ENCODE results near the gene OLFML2A.

The OLFML2A gene

DNA sequence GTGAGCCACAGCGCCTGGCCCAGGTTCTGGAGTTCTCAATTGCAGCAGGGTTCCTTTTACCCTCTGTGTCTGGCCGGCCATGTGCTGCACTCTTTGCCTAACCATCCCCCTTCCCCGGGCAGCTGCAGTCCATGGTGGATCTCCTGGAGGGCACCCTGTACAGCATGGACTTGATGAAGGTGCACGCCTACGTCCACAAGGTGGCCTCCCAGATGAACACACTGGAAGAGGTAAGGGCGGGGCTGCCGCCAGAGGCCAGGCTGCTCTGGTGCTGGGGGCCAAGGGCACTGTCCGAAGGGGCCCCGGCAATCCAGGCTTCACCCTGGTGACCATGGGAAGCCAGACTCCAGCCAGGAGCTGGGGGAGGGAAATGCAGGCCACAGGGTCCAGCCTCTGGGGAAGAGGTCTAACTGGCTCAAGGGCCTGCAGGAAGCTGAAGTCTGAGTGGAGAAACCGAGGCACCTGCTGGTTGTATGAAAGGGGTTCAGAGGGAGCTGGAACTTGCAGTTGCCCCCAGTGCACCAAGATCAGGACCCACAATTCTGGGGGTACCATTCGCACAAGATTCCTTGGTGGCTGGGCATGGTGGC is 18.1 kb downstream of the OLFML2A start:
- FAIRE-seq (no peak), DNase-seq (ENCODE audit: low spot score) (no peak)

DNA sequence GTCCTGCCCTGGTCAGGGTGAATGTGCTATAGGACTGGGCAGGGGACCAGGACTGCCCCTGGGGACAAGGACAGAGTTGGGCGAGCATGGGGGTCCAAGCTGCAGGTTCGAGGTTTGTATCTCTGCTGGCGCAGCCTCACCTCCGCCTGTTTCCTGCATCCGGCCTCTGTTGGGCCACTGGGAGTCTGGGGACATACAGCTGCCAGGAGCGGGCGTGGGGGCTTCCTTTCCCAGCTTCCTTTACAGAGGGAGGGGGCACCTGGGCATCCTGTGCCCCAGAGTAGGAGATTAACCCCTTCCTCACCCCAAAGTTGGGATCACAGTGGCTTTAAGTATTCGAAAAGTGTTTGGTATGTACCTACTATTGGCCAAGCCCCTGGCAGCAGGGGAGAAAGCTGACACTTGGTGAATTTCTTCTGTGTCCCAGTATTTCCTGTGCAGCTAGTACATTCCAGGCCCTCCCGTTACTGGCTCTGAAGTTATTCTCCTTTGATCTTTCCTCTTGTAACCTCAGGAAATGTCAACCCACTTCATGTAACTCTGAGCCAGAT is 19.0 kb downstream of the OLFML2A start:
- no peak for FAIRE-seq

DNA sequence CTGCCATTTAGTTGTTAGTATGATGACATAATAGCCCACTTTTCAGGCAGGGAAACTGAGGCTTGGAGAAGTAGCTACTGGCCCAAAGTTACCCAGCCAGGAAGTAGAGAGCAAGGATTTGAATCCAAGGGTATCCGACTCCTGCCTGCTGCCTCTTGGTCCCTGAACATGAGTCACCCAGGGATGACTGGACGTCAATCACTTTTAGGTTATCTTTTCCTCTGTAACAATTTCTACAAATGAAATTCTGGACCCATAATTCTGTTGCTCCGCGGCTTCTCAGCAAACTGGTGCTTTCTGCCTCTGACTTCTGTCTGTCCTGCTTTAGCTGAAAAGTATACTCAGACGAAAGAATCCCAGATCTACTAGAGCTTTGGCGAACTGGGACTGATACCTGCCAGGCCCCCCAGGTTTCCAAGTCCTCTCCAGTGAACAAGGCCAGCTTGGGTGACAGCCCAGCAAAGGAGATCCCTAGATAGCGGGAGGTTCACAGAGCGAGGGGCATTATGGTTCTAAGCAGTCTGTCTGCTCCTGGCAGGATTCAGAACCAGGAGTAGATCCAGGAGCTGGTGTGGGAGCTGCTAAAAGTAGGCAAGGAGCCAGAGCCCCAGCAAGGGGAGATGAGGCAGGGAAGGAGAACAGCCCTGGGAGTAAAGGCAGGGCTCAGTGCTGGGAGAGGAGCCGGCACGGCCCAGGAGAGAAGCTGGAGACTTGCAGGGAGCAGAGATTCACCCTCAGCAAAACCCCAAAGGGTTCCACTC is 20.6 kb downstream of the OLFML2A start:
- DNase-seq (ENCODE audit: low spot score): no peak
- no peak for FAIRE-seq

More for the DNA sequence above, 19.0 kb downstream of the OLFML2A start:
- DNase-seq (ENCODE audit: low spot score): no peak

DNA sequence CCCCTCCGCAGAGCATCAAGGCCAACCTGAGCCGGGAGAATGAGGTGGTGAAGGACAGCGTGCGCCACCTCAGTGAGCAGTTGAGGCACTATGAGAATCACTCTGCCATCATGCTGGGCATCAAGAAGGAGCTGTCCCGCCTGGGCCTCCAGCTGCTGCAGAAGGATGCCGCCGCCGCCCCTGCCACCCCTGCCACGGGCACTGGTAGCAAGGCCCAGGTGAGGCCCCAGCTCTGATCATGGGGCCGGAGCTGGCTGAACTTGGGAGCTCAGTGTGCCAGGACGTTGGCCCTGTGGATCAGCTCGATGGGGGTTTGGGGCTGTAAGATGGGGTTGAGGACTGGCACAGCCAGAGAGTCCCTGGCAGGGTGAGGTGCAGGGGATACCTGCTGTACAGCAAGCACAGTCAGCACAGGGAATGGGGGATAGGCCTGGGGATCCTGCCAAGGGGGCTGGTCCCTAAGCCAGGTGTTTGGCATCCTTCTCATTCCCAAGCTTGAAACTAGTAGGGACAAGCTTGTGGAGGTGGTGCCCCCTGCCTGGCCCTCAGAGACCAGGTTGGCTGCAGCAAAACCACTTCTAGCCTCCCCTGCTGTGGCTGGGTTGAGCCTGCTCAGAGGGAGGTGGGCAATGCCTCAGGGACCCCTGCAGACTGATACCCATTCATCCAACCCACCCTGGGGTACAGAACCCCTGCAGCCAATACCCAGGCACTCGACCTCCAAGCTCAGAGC is 22.5 kb downstream of the OLFML2A start:
- FAIRE-seq (no peak), DNase-seq (ENCODE audit: low spot score) (no peak)

DNA sequence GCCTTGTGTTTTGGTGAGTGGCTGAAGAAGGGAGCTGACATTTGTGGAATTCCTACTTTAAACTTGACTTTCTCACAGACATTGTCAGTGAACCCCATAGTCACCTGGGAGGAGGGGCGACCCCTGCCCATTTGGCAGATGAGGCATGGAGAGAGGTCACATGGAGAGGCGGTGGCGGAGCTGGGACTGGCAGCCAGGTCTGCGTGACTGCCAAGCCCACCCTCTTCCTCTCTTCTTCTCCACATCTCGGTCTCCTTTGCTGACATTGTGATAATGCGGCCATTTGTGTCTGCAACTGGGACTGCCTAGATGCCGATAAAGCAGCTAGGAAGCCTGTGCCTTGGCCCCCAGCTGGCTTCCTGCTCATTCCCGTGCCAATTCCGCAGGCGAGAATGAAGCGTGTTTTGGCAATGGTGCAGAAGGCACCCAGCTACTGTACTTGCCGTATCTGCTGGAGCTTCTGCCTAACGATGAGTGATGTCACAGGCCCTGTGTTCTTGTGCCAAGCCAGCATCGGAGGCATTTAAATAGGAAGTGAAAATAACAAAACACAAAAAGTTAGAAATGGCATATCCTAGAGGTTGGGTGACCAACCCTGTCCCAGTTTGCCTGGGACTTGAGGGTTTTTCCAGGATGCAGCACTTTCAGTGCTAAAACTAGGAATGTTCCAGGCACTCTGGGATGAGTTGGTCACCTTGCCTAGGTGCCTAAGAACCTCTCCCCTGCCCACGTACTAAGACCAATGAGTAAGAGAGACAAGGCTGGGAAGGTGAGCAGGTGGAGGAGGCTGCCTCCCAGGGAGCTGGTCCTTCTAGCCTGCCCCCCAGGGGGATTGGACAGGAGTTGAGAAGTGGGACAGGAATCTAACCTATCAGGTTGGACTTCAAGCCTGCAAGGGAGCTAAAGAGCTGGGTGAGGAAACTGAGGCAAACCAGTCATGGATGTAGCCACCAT is 23.6 kb downstream of the OLFML2A start:
- FAIRE-seq (no peak), DNase-seq (ENCODE audit: low spot score) (no peak)

DNA sequence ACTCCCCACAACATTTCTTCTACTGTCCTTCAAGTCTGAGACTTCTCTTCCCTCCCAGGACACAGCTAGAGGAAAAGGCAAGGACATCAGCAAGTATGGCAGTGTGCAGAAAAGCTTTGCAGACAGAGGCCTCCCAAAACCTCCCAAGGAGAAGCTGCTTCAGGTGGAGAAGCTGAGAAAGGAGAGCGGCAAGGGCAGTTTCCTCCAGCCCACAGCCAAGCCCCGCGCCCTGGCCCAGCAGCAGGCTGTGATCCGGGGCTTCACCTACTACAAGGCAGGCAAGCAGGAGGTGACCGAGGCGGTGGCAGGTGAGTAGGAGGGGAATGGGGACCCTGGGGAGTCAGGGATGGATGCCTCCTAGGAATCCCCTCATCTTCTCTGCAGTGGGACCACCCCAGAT is 24.4 kb downstream of the OLFML2A start:
- DNase-seq (ENCODE audit: low spot score): no peak
- FAIRE-seq: no peak

DNA sequence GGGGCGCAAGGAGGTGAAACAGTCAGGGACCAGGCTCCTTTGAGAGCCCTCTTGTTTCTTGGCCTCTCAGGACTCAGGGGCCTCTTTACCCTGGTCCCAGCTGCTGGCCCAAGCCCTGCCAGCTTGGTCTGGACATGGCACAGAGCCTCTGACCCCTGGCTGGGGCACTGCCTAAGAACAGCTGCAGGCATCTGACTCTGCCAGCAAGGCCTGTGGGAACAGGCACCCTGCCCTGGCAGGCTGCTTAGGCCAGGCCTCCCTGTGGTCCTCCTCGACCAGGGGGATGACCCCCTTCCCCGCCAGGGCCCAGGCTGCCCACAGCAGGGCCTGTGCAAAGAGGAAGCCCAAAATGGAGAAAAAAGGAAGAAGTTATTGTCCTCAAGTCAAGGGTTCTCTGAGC is 25.5 kb downstream of the OLFML2A start:
- FAIRE-seq: no peak

DNA sequence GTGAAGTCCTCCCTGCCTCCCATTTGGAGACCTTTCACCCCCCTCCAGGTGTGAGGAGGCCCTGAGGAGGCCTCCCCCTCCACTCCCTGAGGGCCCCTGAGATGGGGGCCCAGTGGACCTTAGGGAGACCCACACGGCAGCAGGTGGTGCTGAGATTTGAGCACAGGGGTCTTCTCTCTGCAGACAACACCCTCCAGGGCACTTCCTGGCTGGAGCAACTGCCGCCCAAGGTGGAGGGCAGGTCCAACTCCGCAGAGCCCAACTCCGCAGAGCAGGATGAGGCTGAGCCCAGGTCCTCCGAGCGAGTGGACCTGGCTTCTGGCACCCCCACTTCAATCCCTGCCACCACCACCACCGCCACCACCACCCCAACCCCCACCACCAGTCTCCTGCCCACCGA is 27.0 kb downstream of the OLFML2A start:
- FAIRE-seq: no peak
- DNase-seq (ENCODE audit: low spot score): no peak

More for the DNA sequence above, 25.5 kb downstream of the OLFML2A start:
- DNase-seq (ENCODE audit: low spot score): no peak

DNA sequence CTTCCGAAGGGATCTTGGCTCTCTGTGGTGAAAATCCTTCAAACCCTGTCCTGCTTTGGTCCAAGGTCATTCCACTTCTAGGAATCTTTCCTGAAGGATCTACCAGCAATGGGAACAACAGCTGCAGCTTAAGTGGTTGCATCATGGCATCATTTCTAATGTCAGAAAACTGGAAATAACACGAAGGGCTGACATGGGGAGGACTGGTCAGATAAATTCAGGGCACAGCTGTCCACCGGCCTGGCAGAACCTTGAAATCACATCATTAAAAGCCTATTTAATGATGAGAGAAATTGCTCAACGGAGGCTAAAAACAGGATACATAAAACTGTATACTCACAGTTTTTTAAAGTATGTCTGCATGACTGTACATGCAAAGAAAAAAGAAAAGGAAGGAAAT is 28.3 kb downstream of the OLFML2A start:
- FAIRE-seq (no peak), DNase-seq (ENCODE audit: low spot score) (no peak)

DNA sequence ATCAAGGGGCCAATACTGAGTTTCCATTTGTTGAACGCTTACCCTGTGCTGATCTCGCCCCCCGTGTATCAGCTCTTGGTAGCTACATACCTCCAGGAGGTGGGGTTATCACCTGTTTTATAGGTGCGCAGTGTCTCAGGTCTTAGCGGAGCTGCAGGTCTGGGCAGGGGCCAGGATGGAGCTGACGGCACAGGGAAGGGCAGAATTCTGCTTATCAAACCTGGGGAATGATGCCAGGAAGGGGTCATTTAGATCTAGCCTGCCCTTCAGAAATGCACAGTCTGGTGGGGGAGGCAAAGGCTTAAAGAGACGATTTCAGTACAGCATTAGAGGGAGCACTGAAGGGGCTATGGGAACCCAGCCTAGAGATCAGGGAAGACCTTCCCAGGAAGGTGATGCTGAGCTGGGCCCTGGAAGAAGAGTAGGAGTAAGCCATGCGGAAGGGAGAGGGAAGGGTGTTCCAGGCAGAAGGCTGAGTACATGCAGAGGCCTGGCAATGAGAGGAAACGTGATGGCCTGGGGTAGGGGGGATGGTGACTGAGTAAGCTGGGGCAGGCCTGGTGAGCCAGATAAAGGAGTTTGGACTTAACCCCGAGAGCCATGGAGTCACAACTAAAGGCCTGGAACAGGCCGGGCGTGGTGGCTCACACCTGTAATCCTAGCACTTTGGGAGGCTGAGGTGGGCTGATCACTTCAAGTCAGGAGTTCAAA is 31.5 kb downstream of the OLFML2A start:
- no peak for DNase-seq (ENCODE audit: low spot score)

DNA sequence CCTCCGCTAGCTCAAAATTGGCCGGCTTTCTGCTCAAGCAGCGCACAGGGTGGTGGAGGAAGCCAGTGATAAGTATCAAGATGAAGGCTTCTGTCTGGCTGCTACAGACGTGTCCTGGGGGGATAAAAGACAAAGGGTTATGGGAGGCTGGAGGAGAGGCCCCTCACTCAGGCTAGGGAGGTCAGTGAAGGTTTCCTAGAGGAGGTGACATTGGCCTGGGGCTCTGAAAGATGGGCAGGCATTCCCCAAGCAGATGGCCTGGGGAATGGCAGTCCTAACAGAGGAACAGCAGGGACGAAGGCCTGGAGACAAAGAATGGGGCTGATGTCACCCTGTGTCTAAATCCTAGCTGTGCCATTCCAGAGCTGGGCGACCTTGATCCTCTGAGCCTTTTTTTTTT is 32.3 kb downstream of the OLFML2A start:
- FAIRE-seq (no peak), DNase-seq (ENCODE audit: low spot score) (no peak)

More for the DNA sequence above, 31.5 kb downstream of the OLFML2A start:
- FAIRE-seq: no peak

DNA sequence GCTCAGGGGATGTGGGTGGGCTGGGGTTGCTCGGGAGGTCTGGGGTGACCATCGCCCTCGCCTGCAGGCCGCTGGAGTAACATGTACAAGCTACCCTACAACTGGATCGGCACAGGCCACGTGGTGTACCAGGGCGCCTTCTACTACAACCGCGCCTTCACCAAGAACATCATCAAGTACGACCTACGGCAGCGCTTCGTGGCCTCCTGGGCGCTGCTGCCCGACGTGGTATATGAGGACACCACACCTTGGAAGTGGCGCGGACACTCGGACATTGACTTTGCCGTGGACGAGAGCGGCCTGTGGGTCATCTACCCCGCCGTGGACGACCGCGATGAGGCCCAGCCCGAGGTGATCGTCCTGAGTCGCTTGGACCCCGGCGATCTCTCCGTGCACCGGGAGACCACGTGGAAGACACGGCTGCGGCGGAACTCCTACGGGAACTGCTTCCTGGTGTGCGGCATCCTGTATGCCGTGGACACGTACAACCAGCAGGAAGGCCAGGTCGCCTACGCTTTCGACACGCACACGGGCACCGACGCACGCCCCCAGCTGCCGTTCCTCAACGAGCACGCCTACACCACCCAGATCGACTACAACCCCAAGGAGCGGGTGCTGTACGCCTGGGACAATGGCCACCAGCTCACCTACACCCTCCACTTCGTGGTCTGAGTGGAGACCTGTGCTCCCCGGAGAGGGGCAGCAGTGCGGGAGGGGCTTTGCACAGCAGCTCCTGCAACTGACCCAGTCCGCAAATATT is 33.0 kb downstream of the OLFML2A start:
- no peak for FAIRE-seq
- DNase-seq (ENCODE audit: low spot score): no peak

DNA sequence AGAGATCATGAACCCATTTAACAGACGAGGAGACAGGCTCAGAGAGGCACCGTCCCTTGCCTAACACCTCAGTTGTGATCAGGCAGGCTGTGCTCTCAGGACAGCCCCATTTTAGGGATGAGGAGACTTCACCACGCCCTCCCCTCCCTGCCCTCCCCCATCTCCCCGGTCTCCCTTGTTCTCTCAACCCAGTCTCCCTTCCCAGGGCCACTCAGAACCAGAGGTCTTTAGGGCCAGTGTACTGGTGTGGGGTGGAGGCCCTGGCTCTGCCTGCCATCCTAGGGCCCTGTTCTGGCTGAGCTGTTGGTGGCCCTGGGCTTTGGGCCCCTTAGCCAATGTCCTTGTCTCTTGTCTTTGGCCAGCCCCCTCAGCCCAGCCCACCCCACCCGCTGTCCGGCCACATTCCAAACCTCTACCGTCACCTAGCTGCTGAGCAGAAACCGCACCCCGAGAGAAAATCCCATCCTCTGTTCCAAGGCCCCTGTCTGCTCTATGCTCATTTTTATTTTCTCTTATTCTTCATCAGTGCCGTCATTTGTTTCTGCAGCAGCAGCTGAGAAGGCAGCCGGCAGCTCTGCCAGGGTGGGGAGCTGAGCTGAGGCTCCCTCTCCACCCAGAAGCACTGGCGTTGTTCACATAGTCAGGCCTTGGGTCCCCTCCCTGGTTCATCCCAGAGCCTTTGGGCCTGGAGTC is 33.9 kb downstream of the OLFML2A start:
- peak; percentile 76 for FAIRE-seq
- DNase-seq (ENCODE audit: low spot score): peak; percentile 94

DNA sequence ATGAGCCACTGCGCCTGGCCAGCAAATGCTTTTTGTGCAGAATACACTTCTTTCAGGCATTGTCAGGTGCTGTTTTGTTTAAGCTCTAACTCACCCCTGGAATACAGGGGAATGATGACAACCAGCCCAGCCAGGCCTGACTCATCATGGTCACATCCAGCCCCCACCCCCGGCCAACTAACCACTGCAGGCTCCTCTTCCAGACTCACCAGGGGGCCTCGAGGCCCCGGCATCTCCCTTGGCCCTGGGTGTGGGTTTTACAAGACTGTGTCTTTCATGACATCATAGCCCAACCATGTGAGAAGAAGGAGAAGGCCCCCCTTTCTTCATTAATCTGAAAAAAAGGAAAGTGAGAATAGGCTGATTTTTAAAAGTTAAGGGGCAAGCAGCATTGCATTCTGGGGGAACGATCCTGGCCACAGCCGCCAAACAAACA is 35.5 kb downstream of the OLFML2A start:
- peak; percentile 98 for FAIRE-seq

DNA sequence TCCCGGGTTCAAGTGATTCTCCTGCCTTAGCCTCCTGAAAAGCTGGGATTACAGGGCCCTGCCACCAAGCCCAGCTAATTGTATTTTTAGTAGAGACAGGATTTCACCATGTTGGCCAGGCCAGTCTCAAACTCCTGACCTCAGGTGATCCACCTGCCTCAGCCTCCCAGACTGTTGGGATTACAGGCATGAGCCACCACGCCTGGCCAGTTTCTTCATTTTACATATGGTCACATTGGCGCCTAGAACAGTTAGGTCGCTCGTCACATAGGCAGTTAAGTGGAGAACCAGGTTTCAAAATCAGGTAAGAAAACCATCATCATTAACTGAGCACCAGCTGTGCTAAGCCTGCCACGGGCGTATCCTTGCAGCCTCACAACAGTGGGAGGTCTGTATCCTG is 36.1 kb downstream of the OLFML2A start:
- no peak for FAIRE-seq

More for the DNA sequence above, 35.5 kb downstream of the OLFML2A start:
- peak; percentile 99 for DNase-seq (ENCODE audit: low spot score)

DNA sequence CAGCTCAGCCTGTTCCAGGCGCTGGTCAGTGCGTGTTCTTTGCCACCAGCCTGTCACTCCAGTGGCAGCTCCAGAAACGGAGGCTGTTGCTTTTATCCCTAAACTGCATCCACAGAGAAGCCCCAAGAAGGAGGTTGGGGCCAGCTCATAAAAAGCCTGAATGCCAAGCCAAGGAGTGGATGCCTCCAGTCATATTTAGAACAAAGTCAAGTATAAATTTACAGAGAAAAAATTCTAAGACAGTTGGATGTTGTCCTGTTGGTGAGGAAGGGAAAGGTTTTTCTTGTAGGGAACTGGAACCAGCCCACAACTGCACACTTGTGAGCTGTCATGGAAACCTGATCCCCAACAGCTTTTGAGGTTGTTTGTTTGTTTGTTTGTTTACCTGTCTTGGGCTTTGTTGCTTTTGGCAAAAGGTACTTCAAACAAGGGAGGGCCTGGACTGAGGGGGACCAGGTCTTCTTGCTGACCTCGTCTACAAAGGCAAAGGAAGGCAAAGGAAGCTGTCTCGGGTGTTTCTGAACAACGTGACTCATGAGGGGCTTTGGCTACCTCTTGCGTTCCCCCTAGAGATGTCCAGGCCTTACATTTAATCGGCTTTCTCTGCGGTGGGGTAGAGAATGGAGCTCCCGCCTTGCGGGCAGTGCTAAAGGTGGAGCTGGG is 36.7 kb downstream of the OLFML2A start:
- DNase-seq (ENCODE audit: low spot score) (no peak), FAIRE-seq (no peak)

More for the DNA sequence above, 36.1 kb downstream of the OLFML2A start:
- DNase-seq (ENCODE audit: low spot score): no peak

DNA sequence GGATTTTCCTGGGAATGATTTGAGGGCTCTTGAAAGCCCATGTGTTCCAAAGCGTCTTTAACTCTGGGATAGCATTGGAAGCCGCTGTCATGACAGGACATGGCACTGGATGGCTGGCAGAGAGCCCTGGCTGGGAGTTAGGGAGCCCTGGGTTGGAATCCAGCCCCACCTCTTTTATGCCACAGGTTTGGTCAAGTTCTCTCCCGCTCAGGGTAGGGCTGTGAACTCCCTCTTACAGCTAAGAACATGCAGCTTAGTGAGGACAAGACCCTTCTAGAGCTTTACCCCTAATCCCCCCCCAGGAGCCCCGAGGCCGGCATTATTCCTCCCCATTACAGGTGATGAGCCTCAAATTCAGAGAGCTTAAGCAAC is 37.2 kb downstream of the OLFML2A start:
- FAIRE-seq (no peak), DNase-seq (ENCODE audit: low spot score) (no peak)

DNA sequence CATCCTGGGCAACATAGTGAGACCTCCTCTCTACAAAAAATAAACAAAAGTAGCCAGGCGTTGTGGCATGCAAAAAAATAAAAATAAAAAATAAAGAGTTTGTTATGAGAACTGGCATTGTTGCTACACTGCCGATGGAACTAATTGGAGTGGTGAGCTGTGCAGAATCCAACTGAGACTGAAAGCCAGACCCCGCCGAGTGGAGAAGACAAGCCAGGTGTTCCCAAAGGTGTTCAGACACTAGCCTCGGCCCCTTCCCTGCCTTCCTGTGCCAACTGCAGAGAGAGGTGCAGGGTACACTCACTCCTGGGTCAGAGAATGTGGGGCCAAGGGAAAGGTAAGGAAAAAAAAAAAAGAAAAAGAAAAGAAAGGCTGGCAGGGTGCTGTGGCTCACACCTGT is 38.7 kb downstream of the OLFML2A start:
- FAIRE-seq: no peak
- no peak for DNase-seq (ENCODE audit: low spot score)
